ENCODE results near the gene ANO7.

The ANO7 gene

GRCh38 chr2:241218131-241219029 is 29.9 kb downstream of the ANO7 start:
- Histone ChIP-seq H3K4me1 (ENCODE audit: control insufficient read depth, insufficient read depth, low read length) (peaks cover 10% of the 10 kb centered on the region), H3K9ac (ENCODE audit: low read length) (no peak overlapping the region)

DNA sequence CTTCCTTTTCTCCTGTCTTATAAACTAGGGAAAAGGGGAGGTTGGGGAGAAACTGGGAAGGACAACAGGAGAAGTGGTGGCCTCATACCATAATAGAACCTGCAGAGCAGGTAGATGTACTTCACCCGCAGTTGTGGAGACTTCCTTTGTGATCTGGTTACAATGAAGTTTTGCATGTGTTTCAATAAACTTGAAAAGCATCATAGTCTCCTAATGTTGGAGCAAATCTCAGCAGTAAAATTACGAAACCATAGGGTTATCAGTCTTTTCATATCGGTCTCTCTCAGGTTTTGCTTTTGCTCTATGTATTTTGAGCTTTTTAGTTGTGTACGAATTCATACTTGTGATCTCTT is 30.5 kb downstream of the ANO7 start:
- no peaks in the 10 kb centered on the region for H3K36me3 ChIP-seq (ENCODE audit: control insufficient read depth, insufficient read depth, low read length)
- no peak overlapping the region for H3K4me3 ChIP-seq (ENCODE audit: low read length)
- peaks cover 15% of the 10 kb centered on the region for H3K4me1 ChIP-seq (ENCODE audit: control insufficient read depth, insufficient read depth, low read length)
- no peaks in the 10 kb centered on the region for H3K27me3 ChIP-seq (ENCODE audit: control insufficient read depth, insufficient read depth, low read length)
- no peak overlapping the region for H3K9ac ChIP-seq (ENCODE audit: low read length)
- no peaks in the 10 kb centered on the region for H3K9me3 ChIP-seq (ENCODE audit: control insufficient read depth, low read length)

More at GRCh38 chr2:241218131-241219029, 29.9 kb downstream of the ANO7 start:
- no peak overlapping the region for H3K4me3 ChIP-seq (ENCODE audit: low read length)
- H3K36me3 ChIP-seq (ENCODE audit: control insufficient read depth, insufficient read depth, low read length) = no peaks in the 10 kb centered on the region
- H3K27me3 ChIP-seq (ENCODE audit: control insufficient read depth, insufficient read depth, low read length) = no peaks in the 10 kb centered on the region
- no peaks in the 10 kb centered on the region for H3K9me3 ChIP-seq (ENCODE audit: control insufficient read depth, low read length)

GRCh38 chr2:241219856-241220356 is 31.4 kb downstream of the ANO7 start:
- Histone ChIP-seq H3K9ac (ENCODE audit: low read length) (no peak overlapping the region), H3K36me3 (ENCODE audit: control insufficient read depth, insufficient read depth, low read length) (no peaks in the 10 kb centered on the region), H3K4me1 (ENCODE audit: control insufficient read depth, insufficient read depth, low read length) (peaks cover 22% of the 10 kb centered on the region), H3K4me3 (ENCODE audit: low read length) (no peak overlapping the region), H3K27me3 (ENCODE audit: control insufficient read depth, insufficient read depth, low read length) (no peaks in the 10 kb centered on the region), H3K9me3 (ENCODE audit: control insufficient read depth, low read length) (no peaks in the 10 kb centered on the region)

DNA sequence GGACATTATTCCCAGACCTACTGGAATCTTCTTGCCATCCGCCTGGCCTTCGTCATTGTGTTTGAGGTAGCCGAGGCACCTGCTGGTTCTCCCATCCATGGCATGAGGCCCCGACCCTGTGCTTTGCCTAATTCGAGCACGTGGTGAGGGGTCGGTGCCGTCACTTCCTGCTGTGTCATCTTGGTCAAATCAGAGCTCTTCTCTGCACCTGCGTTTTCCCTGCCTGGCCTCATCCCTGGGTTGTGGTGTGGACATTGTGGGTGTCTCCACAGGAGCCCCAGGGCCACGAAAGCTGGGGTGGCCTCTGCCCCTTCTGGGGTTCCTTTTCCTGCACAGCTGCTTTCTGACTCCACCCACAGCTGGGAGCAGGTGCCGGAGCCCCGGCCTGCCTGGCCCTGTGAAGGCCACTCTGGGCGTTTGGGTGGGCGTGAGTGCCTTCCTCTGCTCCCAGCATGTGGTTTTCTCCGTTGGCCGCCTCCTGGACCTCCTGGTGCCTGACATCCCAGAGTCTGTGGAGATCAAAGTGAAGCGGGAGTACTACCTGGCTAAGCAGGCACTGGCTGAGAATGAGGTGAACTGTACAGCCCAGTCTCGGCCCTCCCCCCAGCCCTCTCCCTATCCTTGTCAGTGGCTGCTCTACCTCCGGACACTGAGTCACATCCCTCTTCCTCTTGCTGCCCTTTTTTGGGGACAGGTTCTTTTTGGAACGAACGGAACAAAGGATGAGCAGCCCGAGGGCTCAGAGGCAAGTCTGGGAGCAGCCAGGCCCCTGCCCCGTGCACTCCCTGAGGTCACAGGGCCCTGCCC is 34.9 kb downstream of the ANO7 start:
- no peak overlapping the region for H3K4me3 ChIP-seq (ENCODE audit: low read length)
- H3K36me3 ChIP-seq (ENCODE audit: control insufficient read depth, insufficient read depth, low read length) = peaks cover 8% of the 10 kb centered on the region
- no peaks in the 10 kb centered on the region for H3K9me3 ChIP-seq (ENCODE audit: control insufficient read depth, low read length)
- H3K27me3 ChIP-seq (ENCODE audit: control insufficient read depth, insufficient read depth, low read length) = no peaks in the 10 kb centered on the region
- H3K9ac ChIP-seq (ENCODE audit: low read length) = no peak overlapping the region
- peaks cover 13% of the 10 kb centered on the region for H3K4me1 ChIP-seq (ENCODE audit: control insufficient read depth, insufficient read depth, low read length)

GRCh38 chr2:241224018-241224850 is 35.8 kb downstream of the ANO7 start:
- no peaks in the 10 kb centered on the region for H3K9me3 ChIP-seq (ENCODE audit: control insufficient read depth, low read length)
- no peak overlapping the region for H3K9ac ChIP-seq (ENCODE audit: low read length)
- no peaks in the 10 kb centered on the region for H3K27me3 ChIP-seq (ENCODE audit: control insufficient read depth, insufficient read depth, low read length)
- peaks cover 13% of the 10 kb centered on the region for H3K4me1 ChIP-seq (ENCODE audit: control insufficient read depth, insufficient read depth, low read length)
- H3K36me3 ChIP-seq (ENCODE audit: control insufficient read depth, insufficient read depth, low read length) = peaks cover 16% of the 10 kb centered on the region
- no peak overlapping the region for H3K4me3 ChIP-seq (ENCODE audit: low read length)

GRCh38 chr2:241224851-241225438 is 36.5 kb downstream of the ANO7 start:
- Histone ChIP-seq H3K4me3 (ENCODE audit: low read length) (no peak overlapping the region), H3K4me1 (ENCODE audit: control insufficient read depth, insufficient read depth, low read length) (peaks cover 13% of the 10 kb centered on the region), H3K27me3 (ENCODE audit: control insufficient read depth, insufficient read depth, low read length) (no peaks in the 10 kb centered on the region), H3K36me3 (ENCODE audit: control insufficient read depth, insufficient read depth, low read length) (peaks cover 20% of the 10 kb centered on the region), H3K9me3 (ENCODE audit: control insufficient read depth, low read length) (no peaks in the 10 kb centered on the region), H3K9ac (ENCODE audit: low read length) (no peak overlapping the region)

- Histone ChIP-seq H3K4me3 (ENCODE audit: low read length) (no peak overlapping the region), H3K4me1 (ENCODE audit: control insufficient read depth, insufficient read depth, low read length) (peaks cover 13% of the 10 kb centered on the region), H3K36me3 (ENCODE audit: control insufficient read depth, insufficient read depth, low read length) (peaks cover 26% of the 10 kb centered on the region), H3K9ac (ENCODE audit: low read length) (no peak overlapping the region), H3K9me3 (ENCODE audit: control insufficient read depth, low read length) (no peaks in the 10 kb centered on the region), H3K27me3 (ENCODE audit: control insufficient read depth, insufficient read depth, low read length) (no peaks in the 10 kb centered on the region)
These were observed 37.1 kb downstream of the ANO7 start for GRCh38 chr2:241225545-241225944.

- H3K4me3 ChIP-seq (ENCODE audit: low read length) = no peak overlapping the region
- H3K27me3 ChIP-seq (ENCODE audit: control insufficient read depth, insufficient read depth, low read length) = no peaks in the 10 kb centered on the region
- peaks cover 29% of the 10 kb centered on the region for H3K36me3 ChIP-seq (ENCODE audit: control insufficient read depth, insufficient read depth, low read length)
- H3K9ac ChIP-seq (ENCODE audit: low read length) = no peak overlapping the region
- no peaks in the 10 kb centered on the region for H3K9me3 ChIP-seq (ENCODE audit: control insufficient read depth, low read length)
- peaks cover 13% of the 10 kb centered on the region for H3K4me1 ChIP-seq (ENCODE audit: control insufficient read depth, insufficient read depth, low read length)
These were observed 37.5 kb downstream of the ANO7 start for GRCh38 chr2:241225983-241226382.

- no peak overlapping the region for H3K4me3 ChIP-seq (ENCODE audit: low read length)
- no peaks in the 10 kb centered on the region for H3K9me3 ChIP-seq (ENCODE audit: control insufficient read depth, low read length)
- H3K9ac ChIP-seq (ENCODE audit: low read length) = no peak overlapping the region
- H3K27me3 ChIP-seq (ENCODE audit: control insufficient read depth, insufficient read depth, low read length) = no peaks in the 10 kb centered on the region
- peaks cover 35% of the 10 kb centered on the region for H3K36me3 ChIP-seq (ENCODE audit: control insufficient read depth, insufficient read depth, low read length)
- H3K4me1 ChIP-seq (ENCODE audit: control insufficient read depth, insufficient read depth, low read length) = peaks cover 17% of the 10 kb centered on the region
These were observed 38.5 kb downstream of the ANO7 start for GRCh38 chr2:241226723-241227572.

DNA sequence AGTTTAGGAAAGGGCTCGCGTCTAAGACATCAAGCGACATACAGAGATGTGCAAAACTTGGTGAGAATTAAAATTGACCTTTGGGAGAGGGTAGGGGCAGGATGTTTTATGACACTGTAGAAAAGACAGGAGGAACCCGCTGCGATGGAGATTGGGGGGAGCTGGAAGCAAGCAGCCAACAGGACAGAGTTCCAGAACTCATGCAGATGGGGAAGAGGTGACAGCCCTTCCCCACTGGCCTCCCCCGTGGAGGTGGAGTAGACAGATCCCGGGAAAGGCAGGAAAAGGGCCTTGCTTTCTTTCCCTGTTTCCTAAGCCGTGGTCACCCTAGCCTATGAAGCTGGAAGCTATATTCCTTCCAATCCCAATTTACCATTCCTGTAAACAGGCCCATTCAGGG is 39.1 kb downstream of the ANO7 start:
- no peaks in the 10 kb centered on the region for H3K9me3 ChIP-seq (ENCODE audit: control insufficient read depth, low read length)
- no peak overlapping the region for H3K4me3 ChIP-seq (ENCODE audit: low read length)
- no peak overlapping the region for H3K9ac ChIP-seq (ENCODE audit: low read length)
- H3K4me1 ChIP-seq (ENCODE audit: control insufficient read depth, insufficient read depth, low read length) = peaks cover 24% of the 10 kb centered on the region
- peaks cover 35% of the 10 kb centered on the region for H3K36me3 ChIP-seq (ENCODE audit: control insufficient read depth, insufficient read depth, low read length)
- H3K27me3 ChIP-seq (ENCODE audit: control insufficient read depth, insufficient read depth, low read length) = no peaks in the 10 kb centered on the region

Measured in mucosa of stomach (tissue), 1 donor.